Measurements from ENCODE around the gene CBLB. TPM values are rescaled to one million over a fixed set of nuclear protein-coding genes. Genes with fewer than 3 reads are reported as not detected.

Gene CBLB
- total RNA-seq, 1 experiment from 2014 or later = 8.6 TPM

GRCh38 chr3:105678017-105678416 lies 190.8 kb downstream of the CBLB start:
- Histone ChIP-seq H3K4me3 (ENCODE audit: low read depth in 2 of 2, low read length in 2 of 2) (no peak overlapping the region), H3K4me1 (ENCODE audit: control insufficient read depth, insufficient read depth, low read length) (no peaks in the 10 kb centered on the region), H3K9me3 (ENCODE audit: control insufficient read depth, insufficient read depth, low read depth, low read length) (no peaks in the 10 kb centered on the region), H3K27me3 (ENCODE audit: control insufficient read depth, insufficient read depth, low read length) (no peaks in the 10 kb centered on the region), H3K27ac (ENCODE audit: low read length) (no peak overlapping the region), H3K36me3 (ENCODE audit: control insufficient read depth, insufficient read depth, low read length) (no peaks in the 10 kb centered on the region)
- ChIA-PET POLR2A (no interaction called here), CTCF (no interaction called here)
- no peak for DNase-seq (ENCODE audit: low read depth, low spot score)
- in situ Hi-C loops (cut with HindIII; ENCODE audit: low pct_unique_long_range_greater_than_20kb, low sequenced_read_pairs) (no loop called here), intact Hi-C loops (cut with micrococcal nuclease; ENCODE audit: unreplicated experiment) (no loop called here)
- TF ChIP-seq SIN3A (IDR thresholded peaks at IDR 0.05; ENCODE audit: borderline replicate concordance, insufficient read depth, low read depth, low read length) (no peak), POLR2AphosphoS5 (IDR thresholded peaks at IDR 0.05; ENCODE audit: low read depth, low read length) (no peak), TCF7L2 (IDR thresholded peaks at IDR 0.05; ENCODE audit: low read depth, low read length) (no peak), REST (IDR thresholded peaks at IDR 0.05; ENCODE audit: insufficient read depth in 1 of 2, low read depth in 2 of 2, low read length in 1 of 2) (no peak), CTCF (IDR thresholded peaks at IDR 0.05) (no peak)
- no peak for ATAC-seq
- no TSS peak for BruUV-seq (replicated peaks)

GRCh38 chr3:105676621-105677300 lies 192.1 kb downstream of the CBLB start:
- Histone ChIP-seq H3K36me3 (ENCODE audit: control insufficient read depth, insufficient read depth, low read length) (no peaks in the 10 kb centered on the region), H3K27me3 (ENCODE audit: control insufficient read depth, insufficient read depth, low read length) (no peaks in the 10 kb centered on the region), H3K27ac (ENCODE audit: low read length) (no peak overlapping the region), H3K9me3 (ENCODE audit: control insufficient read depth, insufficient read depth, low read depth, low read length) (no peaks in the 10 kb centered on the region), H3K4me1 (ENCODE audit: control insufficient read depth, insufficient read depth, low read length) (no peaks in the 10 kb centered on the region), H3K4me3 (ENCODE audit: low read depth in 2 of 2, low read length in 2 of 2) (no peak overlapping the region)
- POLR2A ChIA-PET = no interaction called here
- CTCF ChIA-PET = no interaction called here
- BruUV-seq (replicated peaks) = no TSS peak
- in situ Hi-C loops (cut with HindIII; ENCODE audit: low pct_unique_long_range_greater_than_20kb, low sequenced_read_pairs) (no loop called here), intact Hi-C loops (cut with micrococcal nuclease; ENCODE audit: unreplicated experiment) (no loop called here)
- TF ChIP-seq REST (IDR thresholded peaks at IDR 0.05; ENCODE audit: insufficient read depth in 1 of 2, low read depth in 2 of 2, low read length in 1 of 2) (no peak), SIN3A (IDR thresholded peaks at IDR 0.05; ENCODE audit: borderline replicate concordance, insufficient read depth, low read depth, low read length) (no peak), CTCF (IDR thresholded peaks at IDR 0.05) (no peak), POLR2AphosphoS5 (IDR thresholded peaks at IDR 0.05; ENCODE audit: low read depth, low read length) (no peak), TCF7L2 (IDR thresholded peaks at IDR 0.05; ENCODE audit: low read depth, low read length) (no peak)
- ATAC-seq (no peak), DNase-seq (ENCODE audit: low read depth, low spot score) (no peak)
